HEK293 (cell line): ENCODE results near the gene ZBED5.
A peak's percentile ranks its signal among the peaks of the same experiment; 100 is the strongest.

Experiments used
- CTCF ChIA-PET: fragments of 350-600 bp; formaldehyde crosslinking; extraction: SDS; loops from one replicate; lab custom pipeline; 2021; ENCODE audit warnings: antibody characterized with exemption; lab: Yijun Ruan, JAX
- POLR2A ChIA-PET: fragments of 300-600 bp; formaldehyde crosslinking; extraction: SDS; loops from one replicate; lab custom pipeline; 2020; ENCODE audit warnings: antibody characterized with exemption, inconsistent platforms; lab: Yijun Ruan, JAX
- H3K27ac ChIP-seq: fragments of 200-500 bp; sonication (Bioruptor generic); 2 replicates; pipeline ENCODE4 v1.5.1; 2014; ENCODE audit warnings: low read depth, low read length, control low read depth, inconsistent platforms; ENCODE audit errors: extremely low read depth
- H3K36me3 ChIP-seq, 2 experiments: fragments of 200-500 bp in 1 of 2; sonication (Bioruptor generic) in 1 of 2; 1 replicate in 1 of 2; 2 replicates in 1 of 2; pipeline ENCODE4 v1.5.1; 2014 to 2017; ENCODE audit warnings: inconsistent platforms in 2 of 2, low read length in 2 of 2; ENCODE audit not compliant: control insufficient read depth in 2 of 2, insufficient read depth in 1 of 2
- H3K4me1 ChIP-seq: fragments of 200-500 bp; sonication (Bioruptor generic); 2 replicates; pipeline ENCODE4 v1.5.1; 2014; ENCODE audit warnings: mild to moderate bottlenecking, low read length, inconsistent platforms; ENCODE audit not compliant: control insufficient read depth, insufficient read depth
- H3K4me3 ChIP-seq: 2 replicates; pipeline ENCODE4 v1.5.1; 2011; ENCODE audit warnings: low read depth, mild to moderate bottlenecking, control low read depth, low read length, moderate library complexity
- H3K9me3 ChIP-seq: fragments of 200-500 bp; sonication (Bioruptor generic); 2 replicates; pipeline ENCODE4 v1.5.1; 2014; ENCODE audit warnings: low read depth, low read length, inconsistent platforms; ENCODE audit not compliant: control insufficient read depth, insufficient read depth
- GLI2 ChIP-seq: fragments of 450-650 bp; formaldehyde crosslinking; IDR thresholded peaks from 2 replicates; pipeline ENCODE4; 2017; ENCODE audit warnings: missing biosample characterization, missing genetic modification characterization, low read depth, borderline replicate concordance
- IKZF3 ChIP-seq: fragments of 450-650 bp; IDR thresholded peaks from 2 replicates; pipeline ENCODE4 v1.5.0; 2018; ENCODE audit warnings: missing biosample characterization, mild to moderate bottlenecking, missing genetic modification characterization, moderate library complexity
- MZF1 ChIP-seq: fragments of 450-650 bp; formaldehyde crosslinking; IDR thresholded peaks from 2 replicates; pipeline ENCODE4 v1.5.1; 2017; ENCODE audit warnings: missing biosample characterization, missing genetic modification characterization, borderline replicate concordance
- OVOL3 ChIP-seq: fragments of 450-650 bp; formaldehyde crosslinking; IDR thresholded peaks from 2 replicates; pipeline ENCODE4 v1.5.1; 2016; ENCODE audit warnings: missing biosample characterization, missing genetic modification characterization
- REPIN1 ChIP-seq: fragments of 450-650 bp; formaldehyde crosslinking; IDR thresholded peaks from 2 replicates; pipeline ENCODE4 v1.5.1; 2017; ENCODE audit warnings: missing biosample characterization, missing genetic modification characterization, low read depth
- SALL2 ChIP-seq: fragments of 450-650 bp; formaldehyde crosslinking; IDR thresholded peaks from 2 replicates; pipeline ENCODE4 v1.5.0; 2017; ENCODE audit warnings: missing biosample characterization, mild to moderate bottlenecking, missing genetic modification characterization, borderline replicate concordance
- SP3 ChIP-seq: fragments of 450-650 bp; formaldehyde crosslinking; IDR thresholded peaks from 2 replicates; pipeline ENCODE4 v1.5.1; 2016; ENCODE audit warnings: missing biosample characterization, missing genetic modification characterization
- SP7 ChIP-seq: fragments of 450-650 bp; formaldehyde crosslinking; IDR thresholded peaks from 2 replicates; pipeline ENCODE4 v1.5.1; 2016; ENCODE audit warnings: missing biosample characterization, missing genetic modification characterization
- ZBTB49 ChIP-seq: fragments of 450-650 bp; formaldehyde crosslinking; IDR thresholded peaks from 2 replicates; pipeline ENCODE4 v1.5.1; 2016; ENCODE audit warnings: missing biosample characterization, missing genetic modification characterization, low read depth
- ZEB2 ChIP-seq: fragments of 450-650 bp; formaldehyde crosslinking; IDR thresholded peaks from 2 replicates; pipeline ENCODE4 v1.5.1; 2016; ENCODE audit warnings: missing biosample characterization, missing genetic modification characterization
- ZFP41 ChIP-seq: fragments of 450-650 bp; formaldehyde crosslinking; IDR thresholded peaks from 2 replicates; pipeline ENCODE4 v1.5.1; 2016; ENCODE audit warnings: missing biosample characterization, missing genetic modification characterization, borderline replicate concordance
- ZNF132 ChIP-seq: fragments of 450-650 bp; formaldehyde crosslinking; IDR thresholded peaks from 2 replicates; pipeline ENCODE4 v1.5.1; 2017; ENCODE audit warnings: missing biosample characterization, missing genetic modification characterization, borderline replicate concordance
- ZNF140 ChIP-seq: fragments of 450-650 bp; formaldehyde crosslinking; IDR thresholded peaks from 2 replicates; pipeline ENCODE4 v1.5.1; 2016; ENCODE audit warnings: missing biosample characterization, missing genetic modification characterization
- ZNF24 ChIP-seq: fragments of 450-650 bp; formaldehyde crosslinking; IDR thresholded peaks from 2 replicates; pipeline ENCODE4 v1.5.1; 2016; ENCODE audit warnings: missing biosample characterization, missing genetic modification characterization
- ZNF335 ChIP-seq: fragments of 450-650 bp; formaldehyde crosslinking; conservative IDR thresholded peaks from 2 replicates; pipeline ENCODE4 v1.5.1; 2016; ENCODE audit warnings: missing biosample characterization, missing genetic modification characterization
- ZNF37A ChIP-seq: fragments of 450-650 bp; IDR thresholded peaks from 2 replicates; pipeline ENCODE4 v1.5.1; 2018; ENCODE audit warnings: missing biosample characterization, missing genetic modification characterization
- ZNF391 ChIP-seq: fragments of 450-650 bp; formaldehyde crosslinking; IDR thresholded peaks from 2 replicates; pipeline ENCODE4 v1.5.1; 2016; ENCODE audit warnings: low read depth, missing biosample characterization, missing genetic modification characterization, borderline replicate concordance
- ZNF48 ChIP-seq: fragments of 450-650 bp; formaldehyde crosslinking; IDR thresholded peaks from 2 replicates; pipeline ENCODE4 v1.5.1; 2016; ENCODE audit warnings: missing biosample characterization, missing genetic modification characterization
- ZNF501 ChIP-seq: fragments of 450-650 bp; formaldehyde crosslinking; IDR thresholded peaks from 2 replicates; pipeline ENCODE4 v1.5.1; 2016; ENCODE audit warnings: missing biosample characterization, missing genetic modification characterization
- ZNF521 ChIP-seq: fragments of 450-650 bp; formaldehyde crosslinking; IDR thresholded peaks from 2 replicates; pipeline ENCODE4 v1.5.1; 2017; ENCODE audit warnings: missing biosample characterization, mild to moderate bottlenecking, missing genetic modification characterization
- ZNF596 ChIP-seq: fragments of 450-650 bp; IDR thresholded peaks from 2 replicates; pipeline ENCODE4 v1.5.0; 2018; ENCODE audit warnings: missing biosample characterization, mild to moderate bottlenecking, missing genetic modification characterization, moderate library complexity
- ZNF626 ChIP-seq: fragments of 450-650 bp; sonication (Bioruptor Pico); formaldehyde crosslinking; IDR thresholded peaks from 2 replicates; pipeline ENCODE4 v1.5.1; 2018; ENCODE audit warnings: missing biosample characterization, missing genetic modification characterization, inconsistent platforms
- ZNF670 ChIP-seq: fragments of 450-650 bp; formaldehyde crosslinking; IDR thresholded peaks from 2 replicates; pipeline ENCODE4 v1.5.1; 2016; ENCODE audit warnings: missing biosample characterization, missing genetic modification characterization, low read depth
- ZNF692 ChIP-seq: fragments of 450-650 bp; formaldehyde crosslinking; IDR thresholded peaks from 2 replicates; pipeline ENCODE4 v1.5.1; 2016; ENCODE audit warnings: missing biosample characterization, missing genetic modification characterization
- ZNF701 ChIP-seq: fragments of 450-650 bp; formaldehyde crosslinking; IDR thresholded peaks from 2 replicates; pipeline ENCODE4 v1.5.1; 2016; ENCODE audit warnings: missing biosample characterization, missing genetic modification characterization
- ZNF707 ChIP-seq: fragments of 450-650 bp; formaldehyde crosslinking; IDR thresholded peaks from 2 replicates; pipeline ENCODE4 v1.5.1; 2016; ENCODE audit warnings: missing biosample characterization, missing genetic modification characterization
- ZNF76 ChIP-seq: fragments of 450-650 bp; formaldehyde crosslinking; IDR thresholded peaks from 2 replicates; pipeline ENCODE4; 2016; ENCODE audit warnings: low read depth, missing biosample characterization, missing genetic modification characterization, borderline replicate concordance
- ZNF777 ChIP-seq: fragments of 450-650 bp; formaldehyde crosslinking; IDR thresholded peaks from 2 replicates; pipeline ENCODE4 v1.5.1; 2017; ENCODE audit warnings: missing biosample characterization, missing genetic modification characterization, borderline replicate concordance
- TF ChIP-seq, protein P1 (sequence below): fragments of 450-650 bp; formaldehyde crosslinking; IDR thresholded peaks from 2 replicates; pipeline ENCODE4 v1.5.1; 2016; ENCODE audit warnings: missing biosample characterization, missing genetic modification characterization
- TF ChIP-seq, protein P2 (sequence below): fragments of 450-650 bp; formaldehyde crosslinking; IDR thresholded peaks from 2 replicates; pipeline ENCODE4; 2016; ENCODE audit warnings: missing biosample characterization, missing genetic modification characterization

ZBED5 gene

DNA sequence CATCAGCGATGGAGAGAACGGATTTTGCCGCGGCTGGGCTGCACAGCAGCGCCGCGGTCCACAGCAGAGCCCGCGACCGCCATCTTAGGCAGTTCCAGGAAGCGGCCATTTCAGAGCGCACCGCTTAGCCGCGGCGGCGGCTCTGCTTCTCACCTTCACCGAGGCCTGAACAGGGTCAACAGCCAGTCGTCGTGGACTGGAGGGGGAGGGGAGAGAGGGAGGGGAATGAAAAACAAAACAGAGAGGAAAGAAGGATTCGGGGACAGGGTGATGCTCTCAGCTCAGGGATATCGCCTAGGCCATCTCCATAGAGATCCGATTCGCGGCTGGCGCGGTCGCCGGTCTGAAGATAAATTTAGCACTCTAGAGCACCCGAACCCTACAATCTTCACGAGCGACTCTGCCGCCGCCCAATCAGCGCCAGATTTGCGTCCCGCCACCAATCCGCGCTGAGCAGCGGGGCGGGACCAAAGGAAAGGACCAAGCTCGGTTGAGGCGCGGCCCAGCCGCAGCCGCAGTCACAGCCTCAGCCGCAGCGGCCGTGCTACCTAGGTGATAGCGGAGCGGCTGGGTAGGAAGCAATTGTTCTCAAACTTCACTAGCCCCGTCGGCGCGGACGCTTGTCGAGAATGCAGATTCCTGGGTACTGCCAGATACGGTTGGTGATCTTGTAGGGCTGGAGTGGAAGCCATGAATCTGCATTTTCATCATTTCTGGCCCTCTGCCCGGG lies at the start of gene ZBED5:
ZBED5 (minus strand) TSS at position 345 of the 730 bp plus-strand sequence. CDS start 3,108 bp downstream, outside the sequence.
- Histone ChIP-seq H3K27ac (peak within 1 kb of the TSS; percentile 77), H3K4me3 (peak within 1 kb of the TSS; percentile 90), H3K36me3 (peaks cover 9 to 32% of the 10 kb centered on the region in 2 experiments; a peak in 2 of 3 replicates), H3K9me3 (no peaks in the 10 kb centered on the region), H3K4me1 (no peaks in the 10 kb centered on the region)
- POLR2A ChIA-PET = interaction anchor here (0.5 to 5.0 kb wide), 27 partner anchors 9 to 170 kb away, joined by 3 to 194 read pairs (median 4); partner anchors contain the start of gene EIF4G2
- CTCF ChIA-PET = interaction anchor here (0.7 to 4.0 kb wide), 5 partner anchors 14 to 75 kb away, joined by 3 to 16 read pairs (median 4); no protein-coding TSS in a partner anchor
- no peak for TF ChIP-seq MZF1
- peak; percentile 72 for TF ChIP-seq ZNF335 (tag by site-specific recombination)
- TF ChIP-seq ZNF670 = no peak
- no peak for TF ChIP-seq GLI2
- TF ChIP-seq ZNF707 (tag by site-specific recombination) = no peak
- peak; percentile 49 for TF ChIP-seq ZNF24 (tag by site-specific recombination)
- TF ChIP-seq, protein P1, sequence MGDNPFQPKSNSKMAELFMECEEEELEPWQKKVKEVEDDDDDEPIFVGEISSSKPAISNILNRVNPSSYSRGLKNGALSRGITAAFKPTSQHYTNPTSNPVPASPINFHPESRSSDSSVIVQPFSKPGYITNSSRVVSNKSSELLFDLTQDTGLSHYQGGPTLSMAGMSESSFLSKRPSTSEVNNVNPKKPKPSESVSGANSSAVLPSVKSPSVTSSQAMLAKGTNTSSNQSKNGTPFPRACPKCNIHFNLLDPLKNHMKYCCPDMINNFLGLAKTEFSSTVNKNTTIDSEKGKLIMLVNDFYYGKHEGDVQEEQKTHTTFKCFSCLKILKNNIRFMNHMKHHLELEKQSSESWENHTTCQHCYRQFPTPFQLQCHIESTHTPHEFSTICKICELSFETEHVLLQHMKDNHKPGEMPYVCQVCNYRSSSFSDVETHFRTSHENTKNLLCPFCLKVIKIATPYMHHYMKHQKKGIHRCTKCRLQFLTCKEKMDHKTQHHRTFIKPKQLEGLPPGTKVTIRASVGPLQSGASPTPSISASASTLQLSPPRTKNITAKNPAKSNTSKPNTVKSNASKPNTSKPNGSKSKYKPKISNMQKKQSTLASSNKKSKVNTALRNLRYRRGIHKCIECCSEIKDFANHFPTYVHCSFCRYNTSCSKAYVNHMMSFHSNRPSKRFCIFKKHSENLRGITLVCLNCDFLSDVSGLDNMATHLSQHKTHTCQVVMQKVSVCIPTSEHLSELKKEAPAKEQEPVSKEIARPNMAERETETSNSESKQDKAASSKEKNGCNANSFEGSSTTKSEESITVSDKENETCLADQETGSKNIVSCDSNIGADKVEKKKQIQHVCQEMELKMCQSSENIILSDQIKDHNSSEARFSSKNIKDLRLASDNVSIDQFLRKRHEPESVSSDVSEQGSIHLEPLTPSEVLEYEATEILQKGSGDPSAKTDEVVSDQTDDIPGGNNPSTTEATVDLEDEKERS (tag by site-specific recombination) = 0 out of 2 replicates have a peak, but pooled peaks have one; percentile 15
- TF ChIP-seq ZNF48 (tag by site-specific recombination) = no peak
- peak; percentile 42; the same call in 1 of the 2 replicates for TF ChIP-seq SP3 (tag by site-specific recombination)
- TF ChIP-seq ZNF37A (tag by site-specific recombination) = no peak
- TF ChIP-seq ZNF521 = no peak
- no peak for TF ChIP-seq ZFP41 (tag by site-specific recombination)
- TF ChIP-seq, protein P2, sequence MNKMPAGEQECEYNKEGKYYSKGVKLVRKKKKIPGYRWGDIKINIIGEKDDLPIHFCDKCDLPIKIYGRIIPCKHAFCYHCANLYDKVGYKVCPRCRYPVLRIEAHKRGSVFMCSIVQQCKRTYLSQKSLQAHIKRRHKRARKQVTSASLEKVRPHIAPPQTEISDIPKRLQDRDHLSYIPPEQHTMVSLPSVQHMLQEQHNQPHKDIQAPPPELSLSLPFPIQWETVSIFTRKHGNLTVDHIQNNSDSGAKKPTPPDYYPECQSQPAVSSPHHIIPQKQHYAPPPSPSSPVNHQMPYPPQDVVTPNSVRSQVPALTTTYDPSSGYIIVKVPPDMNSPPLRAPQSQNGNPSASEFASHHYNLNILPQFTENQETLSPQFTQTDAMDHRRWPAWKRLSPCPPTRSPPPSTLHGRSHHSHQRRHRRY = no peak
- no peak for TF ChIP-seq ZNF140
- TF ChIP-seq ZNF391 (tag by site-specific recombination) = 0 out of 2 replicates have a peak, but pooled peaks have one; percentile 25
- TF ChIP-seq OVOL3 (tag by site-specific recombination) = no peak
- TF ChIP-seq SP7 (tag by site-specific recombination) = peak; percentile 68
- TF ChIP-seq SALL2 (tag by site-specific recombination) = no peak
- TF ChIP-seq ZNF777 (tag by site-specific recombination) = 0 out of 2 replicates have a peak, but pooled peaks have one; percentile 60
- peak; percentile 14; the same call in 1 of the 2 replicates for TF ChIP-seq ZNF692 (tag by site-specific recombination)
- peak; percentile 82 for TF ChIP-seq ZEB2 (tag by site-specific recombination)
- no peak for TF ChIP-seq ZNF596 (tag by site-specific recombination)
- TF ChIP-seq ZBTB49 = no peak
- TF ChIP-seq ZNF76 (tag by site-specific recombination) = peak; percentile 16; the same call in 1 of the 2 replicates
- no peak for TF ChIP-seq ZNF132 (tag by site-specific recombination)
- TF ChIP-seq REPIN1 (tag by site-specific recombination) = no peak
- TF ChIP-seq ZNF501 (tag by site-specific recombination) = peak; percentile 82
- TF ChIP-seq ZNF701 (tag by site-specific recombination) = no peak
- no peak for TF ChIP-seq ZNF626
- no peak for TF ChIP-seq IKZF3 (tag by site-specific recombination)
